ENCODE data around the gene UBE2G2. TPM values are rescaled to one million over a fixed set of nuclear protein-coding genes. Genes with fewer than 3 reads are reported as not detected.

The UBE2G2 gene
- total and polyA plus RNA-seq, 11 donors: 44.3 to 84.4 (median 63.3) TPM

GRCh38 chr21:44819283-44820243 lies 17.9 kb upstream of the UBE2G2 start:
- peaks cover 0 to 44% (median 14%) of the 10 kb centered on the region in 12 donors for H3K9me3 ChIP-seq
- TF ChIP-seq, protein P1, sequence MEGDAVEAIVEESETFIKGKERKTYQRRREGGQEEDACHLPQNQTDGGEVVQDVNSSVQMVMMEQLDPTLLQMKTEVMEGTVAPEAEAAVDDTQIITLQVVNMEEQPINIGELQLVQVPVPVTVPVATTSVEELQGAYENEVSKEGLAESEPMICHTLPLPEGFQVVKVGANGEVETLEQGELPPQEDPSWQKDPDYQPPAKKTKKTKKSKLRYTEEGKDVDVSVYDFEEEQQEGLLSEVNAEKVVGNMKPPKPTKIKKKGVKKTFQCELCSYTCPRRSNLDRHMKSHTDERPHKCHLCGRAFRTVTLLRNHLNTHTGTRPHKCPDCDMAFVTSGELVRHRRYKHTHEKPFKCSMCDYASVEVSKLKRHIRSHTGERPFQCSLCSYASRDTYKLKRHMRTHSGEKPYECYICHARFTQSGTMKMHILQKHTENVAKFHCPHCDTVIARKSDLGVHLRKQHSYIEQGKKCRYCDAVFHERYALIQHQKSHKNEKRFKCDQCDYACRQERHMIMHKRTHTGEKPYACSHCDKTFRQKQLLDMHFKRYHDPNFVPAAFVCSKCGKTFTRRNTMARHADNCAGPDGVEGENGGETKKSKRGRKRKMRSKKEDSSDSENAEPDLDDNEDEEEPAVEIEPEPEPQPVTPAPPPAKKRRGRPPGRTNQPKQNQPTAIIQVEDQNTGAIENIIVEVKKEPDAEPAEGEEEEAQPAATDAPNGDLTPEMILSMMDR (IDR thresholded peaks at IDR 0.05): no peak
- no peak for TF ChIP-seq POLR2A (IDR thresholded peaks at IDR 0.05)
- 95 to 99% (median 96%) methylated on average over 31 to 33 of the region's 33 CpGs for WGBS, 4 donors
- peak in 1 of 5 donors; percentile 52 for DNase-seq
- peak overlapping the region in 1 of 12 donors; percentile 92 for H3K27ac ChIP-seq
- H3K27me3 ChIP-seq: no peaks in the 10 kb centered on the region
- H3K36me3 ChIP-seq: no peaks in the 10 kb centered on the region
- intact Hi-C loops (cut with DNase I): loop anchor here in 8 of 10 donors (2.0 to 10.0 kb wide), 7 partner anchors 23 to 315 kb away; partner anchors contain the start of gene PTTG1IP (in 5 of the 8)
- peaks cover 0 to 34% (median 23%) of the 10 kb centered on the region in 12 donors for H3K4me1 ChIP-seq
- no peak for ATAC-seq
- H3K4me3 ChIP-seq: no peak overlapping the region

- peak in 1 of 4 donors; percentile 0 for ATAC-seq
These were observed 17.0 kb upstream of the UBE2G2 start for GRCh38 chr21:44818640-44819011.

GRCh38 chr21:44817914-44818639 lies 16.5 kb upstream of the UBE2G2 start, which contains the start of gene SUMO3:
Gene SUMO3, minus strand, starts transcription at chr21:44818062. Its CDS starts 94 bp downstream, at chr21:44817968.
- no peaks in the 10 kb centered on the region for H3K27me3 ChIP-seq
- 0 to 1% (median 0%) methylated on average over 41 to 108 of the region's 108 CpGs; no CpG with 5 or more reads in 1 of the 4 donors for WGBS, 4 donors
- TF ChIP-seq, protein P1 (IDR thresholded peaks at IDR 0.05): peak in 3 of 12 donors; percentile 8 to 36 (median 17)
- TF ChIP-seq POLR2A (IDR thresholded peaks at IDR 0.05): peak; percentile 87 to 97
- ATAC-seq (peak; percentile 18 to 77 (median 68)), DNase-seq (peak; percentile 80 to 93 (median 85))
- H3K4me1 ChIP-seq: peaks cover 0 to 39% (median 24%) of the 10 kb centered on the region in 12 donors
- peak within 1 kb of the TSS; percentile 72 to 97 (median 88) for H3K4me3 ChIP-seq
- H3K27ac ChIP-seq: peak within 1 kb of the TSS; percentile 85 to 99 (median 96)
- H3K36me3 ChIP-seq: peaks cover 0 to 12% (median 7%) of the 10 kb centered on the region in 9 donors
- intact Hi-C loops (cut with DNase I): loop anchor here in 8 of 10 donors (2.0 to 10.0 kb wide), 8 partner anchors 25 to 317 kb away; partner anchors contain the start of gene PTTG1IP (in 5 of the 8)
- peaks cover 0 to 38% (median 11%) of the 10 kb centered on the region in 12 donors for H3K9me3 ChIP-seq

More at GRCh38 chr21:44818640-44819011, 17.0 kb upstream of the UBE2G2 start:
- peak overlapping the region; percentile 85 to 99 (median 96) for H3K27ac ChIP-seq
- peak overlapping the region; percentile 72 to 97 (median 88) for H3K4me3 ChIP-seq
- no peak for TF ChIP-seq POLR2A (IDR thresholded peaks at IDR 0.05)
- TF ChIP-seq, protein P1 (IDR thresholded peaks at IDR 0.05): no peak
- H3K4me1 ChIP-seq: peaks cover 0 to 39% (median 24%) of the 10 kb centered on the region in 12 donors
- no peaks in the 10 kb centered on the region for H3K27me3 ChIP-seq
- 49 to 75% (median 59%) methylated on average over 26 to 37 of the region's 37 CpGs for WGBS, 4 donors
- intact Hi-C loops (cut with DNase I): loop anchor here in 8 of 10 donors (2.0 to 10.0 kb wide), 7 partner anchors 24 to 316 kb away; partner anchors contain the start of gene PTTG1IP (in 5 of the 8)
- H3K36me3 ChIP-seq: peaks cover 0 to 6% (median 2%) of the 10 kb centered on the region in 9 donors
- H3K9me3 ChIP-seq: peaks cover 0 to 44% (median 14%) of the 10 kb centered on the region in 12 donors
- DNase-seq: peak in 3 of 5 donors; percentile 32 to 69 (median 56)

Measured in heart left ventricle (tissue), 16 donors.